ENCODE results near the gene RALGAPA1. TPM values are rescaled to one million over a fixed set of nuclear protein-coding genes. Genes with fewer than 3 reads are reported as not detected.

The RALGAPA1 gene
- total RNA-seq, 1 experiment from 2014 or later = 30.0 TPM

- DNase-seq = no peak
- POLR2A ChIA-PET (ENCODE audit: unreplicated experiment) = no interaction called here
- Histone ChIP-seq H3K9me3 (ENCODE audit: insufficient read depth, low read depth) (no peaks in the 10 kb centered on the region), H3K4me2 (peak overlapping the region; percentile 78), H3K27me3 (ENCODE audit: insufficient read depth, low read depth) (0 out of 2 replicates have a peak, but pooled peaks cover 3% of the 10 kb centered on the region), H4K20me1 (ENCODE audit: insufficient read depth) (no peaks in the 10 kb centered on the region), H3K4me3 (peak overlapping the region; percentile 70), H3K4me1 (replicated peaks; ENCODE audit: insufficient read depth) (no peaks in the 10 kb centered on the region), H3K36me3 (ENCODE audit: low read depth) (no peaks in the 10 kb centered on the region), H3K9me2 (ENCODE audit: insufficient read depth) (no peaks in the 10 kb centered on the region), H3K27ac (no peak overlapping the region), H2AFZ (peak overlapping the region; percentile 81), H3K79me2 (ENCODE audit: low read depth) (no peaks in the 10 kb centered on the region), H3F3A (ENCODE audit: insufficient read depth, low read depth) (no peaks in the 10 kb centered on the region)
- intact Hi-C loops (cut with micrococcal nuclease; ENCODE audit: unreplicated experiment) = no loop called here
- no peak for TF ChIP-seq EZH2 (IDR thresholded peaks at IDR 0.05; ENCODE audit: low read depth)
- no peak for TF ChIP-seq CTCF (conservative IDR thresholded peaks at IDR 0.05)
- BruUV-seq (replicated peaks) = no TSS peak
- CTCF ChIA-PET = no interaction called here
These were observed 274.8 kb downstream of the RALGAPA1 start for GRCh38 chr14:35534208-35534872.

GRCh38 chr14:35533357-35534207 is 275.5 kb downstream of the RALGAPA1 start, which contains the start of gene INSM2:
Gene INSM2, plus strand, starts transcription at chr14:35534164. Its CDS starts 89 bp downstream, at chr14:35534253.
- Histone ChIP-seq H2AFZ (peak within 1 kb of the TSS; percentile 81), H3F3A (ENCODE audit: insufficient read depth, low read depth) (no peaks in the 10 kb centered on the region), H3K4me2 (peak within 1 kb of the TSS; percentile 78), H3K27ac (no peak within 1 kb of the TSS), H3K36me3 (ENCODE audit: low read depth) (no peaks in the 10 kb centered on the region), H3K4me1 (replicated peaks; ENCODE audit: insufficient read depth) (no peaks in the 10 kb centered on the region), H4K20me1 (ENCODE audit: insufficient read depth) (no peaks in the 10 kb centered on the region), H3K4me3 (peak within 1 kb of the TSS; percentile 70), H3K79me2 (ENCODE audit: low read depth) (no peaks in the 10 kb centered on the region), H3K27me3 (ENCODE audit: insufficient read depth, low read depth) (0 out of 2 replicates have a peak, but pooled peaks cover 3% of the 10 kb centered on the region), H3K9me2 (ENCODE audit: insufficient read depth) (no peaks in the 10 kb centered on the region), H3K9me3 (ENCODE audit: insufficient read depth, low read depth) (no peaks in the 10 kb centered on the region)
- intact Hi-C loops (cut with micrococcal nuclease; ENCODE audit: unreplicated experiment) = no loop called here
- BruUV-seq (replicated peaks) = no TSS peak
- ChIA-PET POLR2A (ENCODE audit: unreplicated experiment) (no interaction called here), CTCF (no interaction called here)
- TF ChIP-seq CTCF (conservative IDR thresholded peaks at IDR 0.05) (no peak), EZH2 (IDR thresholded peaks at IDR 0.05; ENCODE audit: low read depth) (no peak)
- DNase-seq = peak; percentile 45 to 55

- peak in 1 of 2 experiments; percentile 0 for DNase-seq
- BruUV-seq (replicated peaks) = no TSS peak
- Histone ChIP-seq H3K27me3 (ENCODE audit: insufficient read depth, low read depth) (0 out of 2 replicates have a peak, but pooled peaks cover 3% of the 10 kb centered on the region), H3K79me2 (ENCODE audit: low read depth) (no peaks in the 10 kb centered on the region), H3F3A (ENCODE audit: insufficient read depth, low read depth) (no peaks in the 10 kb centered on the region), H3K4me1 (replicated peaks; ENCODE audit: insufficient read depth) (no peaks in the 10 kb centered on the region), H3K36me3 (ENCODE audit: low read depth) (no peaks in the 10 kb centered on the region), H3K9me2 (ENCODE audit: insufficient read depth) (no peaks in the 10 kb centered on the region), H3K4me2 (peak overlapping the region; percentile 78), H2AFZ (peak overlapping the region; percentile 81), H4K20me1 (ENCODE audit: insufficient read depth) (no peaks in the 10 kb centered on the region), H3K9me3 (ENCODE audit: insufficient read depth, low read depth) (no peaks in the 10 kb centered on the region), H3K27ac (no peak overlapping the region), H3K4me3 (peak overlapping the region; percentile 70)
- TF ChIP-seq CTCF (conservative IDR thresholded peaks at IDR 0.05) (no peak), EZH2 (IDR thresholded peaks at IDR 0.05; ENCODE audit: low read depth) (no peak)
- intact Hi-C loops (cut with micrococcal nuclease; ENCODE audit: unreplicated experiment) = no loop called here
- POLR2A ChIA-PET (ENCODE audit: unreplicated experiment) = no interaction called here
- CTCF ChIA-PET = no interaction called here
These were observed 276.2 kb downstream of the RALGAPA1 start for GRCh38 chr14:35532783-35533356.

Data from PC-9 (cell line).